GM18519 (cell line): Measurements from ENCODE around the gene ALOX15B.
"Not testable (repeated sequence)": the region's sequence is repeated elsewhere in the genome, so short reads cannot be mapped to it uniquely, and the experiment has no call there.

Experiments used
- ATAC-seq: cut with Tn5 transposase; IDR thresholded peaks from one replicate; pipeline ENCODE4 v1.9.1; 2021; ENCODE audit warnings: mild to moderate bottlenecking, moderate library complexity; ENCODE audit not compliant: unreplicated experiment, low FRiP score

Gene ALOX15B

DNA sequence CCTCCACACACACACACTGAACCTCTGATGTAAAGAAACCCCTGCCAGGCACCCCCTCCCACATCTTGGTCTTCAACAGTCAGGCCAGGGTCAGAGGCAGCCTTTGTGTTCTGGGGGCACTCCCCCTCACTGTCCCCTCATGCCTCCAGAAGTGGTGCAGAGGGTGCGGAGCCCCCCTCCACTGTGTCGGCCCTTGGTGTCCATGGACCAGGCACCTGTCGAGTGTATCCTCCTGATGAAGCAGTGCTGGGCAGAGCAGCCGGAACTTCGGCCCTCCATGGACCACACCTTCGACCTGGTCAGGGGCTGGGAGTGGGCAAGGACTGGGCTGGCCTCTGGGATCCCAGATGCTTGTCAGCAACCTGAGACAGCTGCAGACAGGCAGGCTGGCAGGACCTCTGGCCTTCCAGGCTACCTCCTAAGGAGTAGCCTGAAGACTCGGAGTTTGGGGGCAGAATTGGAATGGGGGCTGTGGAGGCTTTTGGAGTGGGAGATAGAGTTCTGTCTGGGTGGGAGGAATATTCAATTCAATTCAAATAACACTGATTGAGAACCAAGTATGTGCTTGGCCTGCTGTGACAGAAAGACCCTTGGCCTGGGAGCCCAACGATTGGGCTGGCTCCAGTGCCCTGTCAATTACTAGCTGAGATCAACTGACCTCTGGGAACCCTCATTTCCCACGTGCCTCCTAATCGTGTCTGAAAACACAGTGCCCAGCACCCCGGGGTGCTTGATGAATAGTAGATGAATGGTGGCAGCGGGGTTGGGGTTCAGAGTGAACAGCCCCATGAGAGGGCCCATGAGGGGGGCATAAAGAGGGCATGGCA lies 24.9 kb upstream of the ALOX15B start:
- no peak for ATAC-seq

GRCh38 chr17:8014558-8014850 lies 24.4 kb upstream of the ALOX15B start:
- no peak for ATAC-seq

- ATAC-seq = no peak
Observed at GRCh38 chr17:8015236-8015956, 23.5 kb upstream of the ALOX15B start.

GRCh38 chr17:8015957-8016631 lies 22.8 kb upstream of the ALOX15B start:
- no peak for ATAC-seq

DNA sequence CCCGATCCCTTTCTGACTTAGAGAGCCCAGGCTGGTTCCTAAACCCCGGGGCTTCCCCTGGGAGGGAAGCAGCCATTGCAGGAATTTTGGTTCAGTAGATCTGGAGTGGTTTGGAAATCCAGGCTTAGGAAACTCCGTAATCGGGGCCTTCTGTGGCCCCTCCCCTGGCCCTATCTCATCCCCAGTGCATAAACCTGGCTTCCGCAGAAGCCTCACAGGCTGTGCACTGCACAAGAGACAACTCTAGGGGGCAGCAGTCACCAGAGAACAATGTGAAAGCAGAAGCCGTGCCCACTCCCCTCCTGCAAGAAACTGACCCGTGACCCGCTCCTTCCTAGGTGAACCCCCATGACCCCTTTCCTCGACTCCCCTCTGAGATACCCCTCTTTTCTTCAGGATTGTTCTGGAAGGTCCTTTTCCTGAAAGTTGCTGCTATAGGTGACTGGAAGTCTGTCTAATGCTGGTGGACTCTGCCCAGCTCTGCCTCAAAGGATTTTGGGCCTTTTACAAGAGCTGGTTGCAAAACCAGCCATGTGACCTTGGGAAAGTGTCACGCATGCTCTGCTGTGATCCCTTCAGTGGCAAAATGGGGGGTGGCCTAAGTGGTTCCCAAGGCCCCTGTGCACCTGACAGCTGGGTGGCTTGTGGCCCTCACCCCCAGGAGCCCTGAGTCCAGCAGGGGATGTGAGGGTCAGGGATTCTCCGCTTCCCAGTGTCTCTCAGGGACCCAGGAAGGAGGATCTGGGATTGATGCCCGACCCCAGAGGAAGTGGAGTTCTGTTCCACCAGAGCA lies 22.0 kb upstream of the ALOX15B start:
- ATAC-seq = no peak

DNA sequence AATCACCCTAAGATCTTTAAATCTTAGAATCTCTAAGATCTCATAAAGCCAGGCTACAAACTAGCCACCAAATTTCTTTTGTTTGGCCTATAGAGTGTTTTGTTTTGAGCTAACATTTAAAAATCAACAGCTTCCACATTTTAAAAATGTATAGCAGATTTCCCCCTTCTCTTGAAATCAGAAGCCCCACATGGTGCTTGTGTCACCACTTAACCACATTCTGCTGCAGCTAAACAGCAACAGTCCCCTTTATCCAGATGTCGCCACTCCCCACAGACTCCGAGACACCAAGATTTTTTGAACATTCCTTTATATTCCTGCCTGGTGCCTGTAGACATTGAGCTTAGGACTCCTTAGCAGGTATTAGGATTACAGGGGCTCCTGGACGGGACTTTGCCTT lies 20.4 kb upstream of the ALOX15B start:
- no peak for ATAC-seq

DNA sequence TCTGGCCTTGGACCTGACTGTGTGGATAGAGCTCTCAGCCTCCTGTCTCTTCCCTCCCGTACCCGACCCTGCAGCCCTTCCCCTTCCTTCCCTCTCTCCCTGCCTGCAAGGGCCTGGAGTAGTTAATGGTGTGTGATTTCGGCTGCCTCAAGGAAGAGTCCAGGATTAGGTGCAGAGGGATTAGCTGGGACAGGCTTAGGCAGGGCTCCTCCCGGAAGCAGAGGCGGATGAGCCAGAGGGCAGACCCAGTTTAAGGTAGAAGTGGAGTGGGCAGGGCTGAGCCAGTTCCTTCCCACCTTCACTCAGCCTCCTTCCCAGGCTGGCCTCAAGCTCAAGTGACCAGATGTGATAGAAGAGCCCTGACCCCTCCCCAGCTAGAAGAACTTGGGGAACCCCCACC lies 19.7 kb upstream of the ALOX15B start:
- no peak for ATAC-seq

DNA sequence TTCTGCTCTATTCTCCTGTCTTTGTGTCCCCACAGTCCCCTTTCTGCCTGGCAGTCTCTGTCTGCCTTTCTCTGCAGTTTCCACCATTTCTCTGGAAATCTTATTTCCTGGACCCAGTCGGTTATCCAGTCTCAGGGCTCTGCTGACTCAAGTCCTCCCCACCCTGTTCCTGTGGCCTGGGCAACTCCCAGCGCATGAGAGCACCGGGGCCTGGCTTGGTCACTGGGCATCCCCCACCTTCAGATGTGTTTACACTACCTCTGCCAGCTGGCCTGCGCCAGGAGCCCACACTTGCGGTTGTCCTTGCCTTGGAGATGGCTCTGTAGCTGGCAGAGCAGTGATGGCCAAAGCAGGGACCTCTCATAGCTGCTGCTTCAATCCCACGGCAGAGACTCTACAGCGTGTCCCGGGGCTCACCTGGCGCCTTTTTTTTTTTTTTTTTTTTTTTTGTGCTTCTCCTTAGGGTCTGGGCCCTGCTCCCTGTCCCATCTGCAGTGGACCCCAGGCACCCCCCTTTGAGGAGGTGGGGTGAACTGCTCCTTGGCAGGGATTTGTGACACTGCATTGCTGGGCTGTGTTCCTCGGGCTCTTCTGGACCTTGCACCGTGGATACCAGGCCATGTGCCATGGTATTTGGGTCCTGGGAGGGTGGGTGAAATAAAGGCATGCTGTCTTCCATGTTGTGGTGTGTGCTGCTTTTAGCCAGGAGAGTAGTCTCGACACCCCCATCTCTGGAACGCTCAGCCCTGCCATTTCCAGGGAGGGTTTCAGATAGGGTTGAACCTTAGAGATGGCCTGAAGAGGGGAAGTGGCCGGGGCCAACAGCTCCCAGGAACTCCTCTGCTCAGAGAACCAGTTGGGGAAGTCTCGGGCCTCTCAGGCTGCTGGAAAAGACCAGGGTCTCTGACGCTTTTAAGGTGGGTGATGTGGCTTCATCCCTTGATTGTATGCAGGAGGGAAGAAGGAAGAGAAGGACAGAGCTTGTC lies 18.9 kb upstream of the ALOX15B start:
- ATAC-seq = no peak

DNA sequence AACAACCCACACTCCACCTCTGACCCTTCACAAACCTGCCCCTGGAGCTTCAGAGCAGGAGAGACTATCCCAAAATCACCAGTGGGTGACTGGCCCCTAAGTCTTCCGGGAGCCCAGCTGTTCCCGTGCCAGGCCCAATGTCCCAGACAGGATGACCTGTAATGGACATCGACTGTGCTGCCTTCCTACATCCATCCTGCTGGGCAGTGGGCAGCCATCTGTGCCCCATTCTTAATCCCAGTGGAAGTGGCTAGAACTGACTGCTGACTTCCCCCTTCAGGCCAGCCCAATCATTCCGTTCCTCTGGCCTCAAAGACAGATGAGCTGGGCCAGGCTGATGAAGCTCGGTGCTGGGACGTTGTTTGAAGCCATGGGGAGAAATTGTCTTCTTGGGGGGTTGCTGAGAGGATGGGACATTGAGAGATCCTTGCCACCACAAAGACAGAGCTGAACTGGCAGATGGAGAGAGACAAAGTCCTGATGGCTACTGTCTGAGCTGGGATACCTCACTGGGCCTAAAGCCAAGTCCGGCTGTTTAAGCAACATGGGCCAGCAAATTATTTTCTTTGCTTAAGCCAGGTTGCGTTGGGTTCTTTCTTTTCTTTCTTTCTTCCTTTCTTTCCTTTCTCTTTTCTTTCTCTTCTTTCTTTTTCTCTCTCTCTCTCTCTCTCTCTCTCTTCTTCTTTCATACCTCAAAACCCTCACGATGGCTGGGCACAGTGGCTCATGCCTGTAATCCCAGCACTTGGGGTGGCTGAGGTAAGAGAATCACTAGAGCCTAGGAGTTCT lies 17.9 kb upstream of the ALOX15B start:
- ATAC-seq = no peak

GRCh38 chr17:8021565-8022359 lies 17.1 kb upstream of the ALOX15B start:
- no peak for ATAC-seq

GRCh38 chr17:8022360-8023003 lies 16.4 kb upstream of the ALOX15B start:
- no peak for ATAC-seq

GRCh38 chr17:8024161-8024560 lies 14.7 kb upstream of the ALOX15B start:
- not testable (repeated sequence) for ATAC-seq

- ATAC-seq = no peak
Observed at GRCh38 chr17:8025176-8025911, 13.5 kb upstream of the ALOX15B start.

DNA sequence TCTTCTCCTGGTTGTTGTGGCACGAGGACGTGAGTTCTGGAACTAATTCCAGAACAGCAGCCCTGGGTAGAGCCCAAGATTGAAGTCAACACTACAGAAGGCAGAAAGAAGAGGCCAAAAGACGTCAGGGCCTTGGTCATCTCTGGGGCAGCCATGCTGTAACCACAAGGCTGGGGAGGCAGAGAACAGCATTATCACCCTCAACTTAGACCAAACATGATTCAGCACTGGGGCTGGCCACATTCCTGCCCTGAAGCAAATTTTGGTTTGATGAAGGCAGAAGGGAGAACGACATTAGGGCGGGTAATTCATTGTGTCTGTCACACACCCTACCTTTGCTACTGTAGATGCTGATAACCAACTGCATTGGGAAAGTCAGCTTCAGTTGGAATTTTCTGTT lies 9.7 kb upstream of the ALOX15B start:
- no peak for ATAC-seq

- ATAC-seq = no peak
Observed at GRCh38 chr17:8031261-8031661, 7.6 kb upstream of the ALOX15B start.

DNA sequence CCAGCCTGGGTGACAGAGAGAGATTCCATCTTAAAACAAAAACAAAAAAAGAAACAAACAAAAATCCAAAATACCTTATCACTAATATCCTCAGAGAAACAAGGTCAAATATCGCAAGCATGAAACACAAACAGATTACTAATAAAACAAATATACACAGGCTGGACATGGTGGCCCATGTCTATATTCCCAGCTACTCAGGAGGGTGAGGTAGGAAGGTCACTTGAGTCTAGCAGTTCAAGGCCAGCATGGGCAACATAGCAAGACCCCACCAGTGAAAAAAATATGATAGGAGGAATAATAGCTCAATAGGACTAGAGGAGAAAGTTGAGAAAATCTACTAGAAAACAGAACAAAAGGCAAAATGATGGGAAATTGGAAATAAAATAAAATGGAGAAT lies 6.9 kb upstream of the ALOX15B start:
- no peak for ATAC-seq

DNA sequence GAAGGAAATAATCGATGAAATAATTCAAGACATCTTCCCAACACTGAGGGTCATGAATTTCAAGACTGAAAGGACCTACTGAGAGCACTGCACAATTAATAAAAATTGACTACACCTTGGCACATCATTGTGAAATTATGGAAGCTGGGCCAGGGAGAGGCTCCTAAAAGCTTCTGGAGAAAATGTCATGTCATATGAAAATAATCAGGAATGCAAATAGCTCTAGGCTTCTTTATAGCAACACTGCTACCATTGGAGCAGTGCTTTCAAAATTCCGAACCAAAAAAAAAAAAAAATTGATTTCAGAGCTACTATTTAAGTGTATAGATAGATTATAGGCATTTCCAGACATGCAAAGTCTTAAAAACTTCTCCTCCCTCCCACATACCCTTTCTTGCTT lies 6.4 kb upstream of the ALOX15B start:
- no peak for ATAC-seq
